Loucy (cell line): ENCODE data around the gene NPTX1.
A peak's percentile ranks its signal among the peaks of the same experiment; 100 is the strongest.

Experiments used
- H2AFZ ChIP-seq: fragments of 200-600 bp; sonication (generic); 2 replicates; pipeline ENCODE4 v1.6.0; 2016; ENCODE audit warnings: antibody characterized with exemption, mild to moderate bottlenecking, low read length, moderate library complexity
- H3F3A ChIP-seq: fragments of 200-600 bp; 2 replicates; pipeline ENCODE4 v1.6.0; 2016; ENCODE audit warnings: antibody characterized with exemption, low read depth, mild to moderate bottlenecking
- H3K27me3 ChIP-seq: fragments of 200-600 bp; sonication (generic); 2 replicates; pipeline ENCODE4 v1.6.1; 2014; ENCODE audit warnings: low read length, mild to moderate bottlenecking; ENCODE audit not compliant: insufficient read depth, poor library complexity, severe bottlenecking
- H3K36me3 ChIP-seq: fragments of 200-600 bp; sonication (generic); 2 replicates; pipeline ENCODE4 v1.6.1; 2016; ENCODE audit warnings: low read length; ENCODE audit not compliant: insufficient read depth
- H3K4me1 ChIP-seq: fragments of 200-600 bp; sonication (generic); 2 replicates; pipeline ENCODE4 v1.5.1; 2014; ENCODE audit warnings: low read length, mild to moderate bottlenecking; ENCODE audit not compliant: insufficient read depth, poor library complexity, severe bottlenecking
- H3K4me2 ChIP-seq: fragments of 200-600 bp; sonication (generic); 2 replicates; pipeline ENCODE4 v1.6.0; 2014; ENCODE audit warnings: antibody characterized with exemption, low read length, low read depth, mild to moderate bottlenecking; ENCODE audit not compliant: poor library complexity, severe bottlenecking
- H3K4me3 ChIP-seq: fragments of 200-600 bp; sonication (generic); 2 replicates; pipeline ENCODE4 v1.5.1; 2014; ENCODE audit warnings: low read length, mild to moderate bottlenecking, mixed read lengths; ENCODE audit not compliant: poor library complexity, severe bottlenecking
- H3K79me2 ChIP-seq: fragments of 200-600 bp; sonication (generic); 2 replicates; pipeline ENCODE4 v1.6.1; 2014; ENCODE audit warnings: low read length; ENCODE audit not compliant: insufficient read depth
- H3K9ac ChIP-seq: fragments of 200-600 bp; sonication (generic); 2 replicates; pipeline ENCODE4 v1.6.0; 2014; ENCODE audit warnings: mild to moderate bottlenecking, low read depth, low read length, moderate library complexity; ENCODE audit not compliant: poor library complexity, severe bottlenecking
- H3K9me2 ChIP-seq: fragments of 200-600 bp; sonication (generic); replicated peaks from 2 replicates; pipeline ENCODE4 v1.6.1; 2016; ENCODE audit warnings: low read depth, low read length, mixed read lengths
- H3K9me3 ChIP-seq: fragments of 200-600 bp; sonication (generic); 2 replicates; pipeline ENCODE4 v1.6.1; 2014; ENCODE audit warnings: mild to moderate bottlenecking, antibody characterized with exemption, low read length, low read depth; ENCODE audit not compliant: insufficient read depth
- H4K20me1 ChIP-seq: fragments of 200-600 bp; sonication (generic); 2 replicates; pipeline ENCODE4 v1.6.0; 2014; ENCODE audit warnings: antibody characterized with exemption, low read length, mild to moderate bottlenecking; ENCODE audit not compliant: insufficient read depth, poor library complexity, severe bottlenecking
- EZH2phosphoT487 ChIP-seq: fragments of 200-600 bp; IDR thresholded peaks from 2 replicates; pipeline ENCODE4 v1.6.1; 2018; ENCODE audit warnings: antibody characterized with exemption, mild to moderate bottlenecking, moderate library complexity, borderline replicate concordance
- TF ChIP-seq, protein P1 (sequence below): fragments of 200-600 bp; sonication (generic); conservative IDR thresholded peaks from 2 replicates; pipeline ENCODE4 v1.5.1; 2014; ENCODE audit warnings: mild to moderate bottlenecking, antibody characterized with exemption, low read length

The NPTX1 gene

DNA sequence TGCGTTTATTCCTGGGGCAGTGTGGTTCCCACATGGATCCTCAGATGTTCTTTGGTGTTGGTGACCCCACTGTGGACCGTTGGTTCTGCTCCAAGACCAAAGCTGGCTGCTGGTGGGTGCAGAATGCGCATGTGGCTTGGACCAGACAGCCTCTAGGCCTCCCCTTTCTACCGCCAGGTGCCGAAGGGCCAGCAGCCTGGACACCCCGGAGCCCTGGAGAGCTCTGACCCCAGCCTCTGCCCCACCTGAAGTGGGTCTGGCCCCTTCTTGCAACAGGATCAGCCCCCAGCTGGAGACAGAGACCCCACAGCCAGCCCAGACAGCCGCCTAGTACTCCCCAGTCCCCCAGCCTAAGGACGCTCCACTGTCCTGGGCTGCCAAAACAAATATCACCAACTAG is 18.4 kb downstream of the NPTX1 start:
- no peaks in the 10 kb centered on the region for H3K9me2 ChIP-seq
- H3F3A ChIP-seq, result no peaks in the 10 kb centered on the region
- H3K4me1 ChIP-seq, result peaks cover 52% of the 10 kb centered on the region
- no peaks in the 10 kb centered on the region for H3K9me3 ChIP-seq
- H3K9ac ChIP-seq, result peak overlapping the region; percentile 100
- H3K27me3 ChIP-seq, result no peaks in the 10 kb centered on the region
- H3K36me3 ChIP-seq, result no peaks in the 10 kb centered on the region
- H3K79me2 ChIP-seq, result peaks cover 16% of the 10 kb centered on the region
- H3K4me2 ChIP-seq, result peak overlapping the region; percentile 92
- TF ChIP-seq, protein P1, sequence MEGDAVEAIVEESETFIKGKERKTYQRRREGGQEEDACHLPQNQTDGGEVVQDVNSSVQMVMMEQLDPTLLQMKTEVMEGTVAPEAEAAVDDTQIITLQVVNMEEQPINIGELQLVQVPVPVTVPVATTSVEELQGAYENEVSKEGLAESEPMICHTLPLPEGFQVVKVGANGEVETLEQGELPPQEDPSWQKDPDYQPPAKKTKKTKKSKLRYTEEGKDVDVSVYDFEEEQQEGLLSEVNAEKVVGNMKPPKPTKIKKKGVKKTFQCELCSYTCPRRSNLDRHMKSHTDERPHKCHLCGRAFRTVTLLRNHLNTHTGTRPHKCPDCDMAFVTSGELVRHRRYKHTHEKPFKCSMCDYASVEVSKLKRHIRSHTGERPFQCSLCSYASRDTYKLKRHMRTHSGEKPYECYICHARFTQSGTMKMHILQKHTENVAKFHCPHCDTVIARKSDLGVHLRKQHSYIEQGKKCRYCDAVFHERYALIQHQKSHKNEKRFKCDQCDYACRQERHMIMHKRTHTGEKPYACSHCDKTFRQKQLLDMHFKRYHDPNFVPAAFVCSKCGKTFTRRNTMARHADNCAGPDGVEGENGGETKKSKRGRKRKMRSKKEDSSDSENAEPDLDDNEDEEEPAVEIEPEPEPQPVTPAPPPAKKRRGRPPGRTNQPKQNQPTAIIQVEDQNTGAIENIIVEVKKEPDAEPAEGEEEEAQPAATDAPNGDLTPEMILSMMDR, result no peak
- TF ChIP-seq EZH2phosphoT487, result no peak
- H3K4me3 ChIP-seq, result peak overlapping the region; percentile 59
- H2AFZ ChIP-seq, result no peak overlapping the region
- no peaks in the 10 kb centered on the region for H4K20me1 ChIP-seq

DNA sequence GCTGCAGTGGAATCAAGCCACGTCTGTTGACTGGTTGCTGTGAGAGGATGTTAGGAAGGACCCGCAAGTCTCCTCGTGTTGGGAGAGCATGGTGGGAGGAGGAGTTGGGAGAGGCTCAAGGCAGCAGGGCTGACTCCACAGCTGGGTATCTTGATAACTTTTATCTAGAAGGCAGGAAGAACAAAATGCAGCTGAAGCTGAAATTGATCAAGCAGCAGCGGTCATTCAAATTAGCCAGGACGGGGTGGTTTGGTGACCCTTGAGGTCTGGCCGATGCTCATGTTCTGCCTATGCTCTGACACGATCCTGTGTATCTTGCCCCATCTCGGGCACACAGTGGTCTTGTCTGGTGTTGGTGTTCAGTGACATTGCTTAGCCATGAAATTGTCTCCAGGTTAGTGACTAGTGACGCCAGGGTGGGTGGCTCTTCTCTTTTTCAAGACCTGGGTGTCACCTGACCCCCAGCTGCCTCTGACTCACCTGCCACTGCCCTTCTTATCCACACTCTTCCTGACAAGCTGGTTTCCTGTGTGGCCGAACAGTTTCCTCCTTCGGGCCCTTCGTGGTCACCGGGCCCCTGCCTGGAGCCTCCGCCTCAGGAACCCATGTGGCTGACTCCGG is 19.1 kb downstream of the NPTX1 start:
- no peaks in the 10 kb centered on the region for H3K9me2 ChIP-seq

GRCh38 chr17:80456465-80457235 is 19.8 kb downstream of the NPTX1 start:
- Histone ChIP-seq H3K4me1 (peaks cover 54% of the 10 kb centered on the region), H3F3A (no peaks in the 10 kb centered on the region), H3K9ac (peak overlapping the region; percentile 100), H3K4me2 (peak overlapping the region; percentile 92), H3K36me3 (no peaks in the 10 kb centered on the region), H3K79me2 (peaks cover 16% of the 10 kb centered on the region), H3K9me2 (no peaks in the 10 kb centered on the region), H3K4me3 (peak overlapping the region; percentile 59), H3K27me3 (no peaks in the 10 kb centered on the region), H4K20me1 (no peaks in the 10 kb centered on the region), H3K9me3 (no peaks in the 10 kb centered on the region), H2AFZ (no peak overlapping the region)
- TF ChIP-seq, protein P1, result no peak
- no peak for TF ChIP-seq EZH2phosphoT487

More for the DNA sequence above, 19.1 kb downstream of the NPTX1 start:
- Histone ChIP-seq H3K4me3 (peak overlapping the region; percentile 59), H3F3A (no peaks in the 10 kb centered on the region), H3K4me2 (peak overlapping the region; percentile 92), H4K20me1 (no peaks in the 10 kb centered on the region), H3K9ac (peak overlapping the region; percentile 100), H3K9me3 (no peaks in the 10 kb centered on the region), H3K4me1 (peaks cover 54% of the 10 kb centered on the region), H2AFZ (no peak overlapping the region), H3K27me3 (no peaks in the 10 kb centered on the region), H3K36me3 (no peaks in the 10 kb centered on the region), H3K79me2 (peaks cover 16% of the 10 kb centered on the region)
- no peak for TF ChIP-seq EZH2phosphoT487
- TF ChIP-seq, protein P1, result no peak
